ENCODE results near the gene SLC25A26. TPM values are rescaled to one million over a fixed set of nuclear protein-coding genes. Genes with fewer than 3 reads are reported as not detected.

The SLC25A26 gene
- total RNA-seq, 4 donors from 2014 or later: 4.2 to 17.3 (median 12.2) TPM

DNA sequence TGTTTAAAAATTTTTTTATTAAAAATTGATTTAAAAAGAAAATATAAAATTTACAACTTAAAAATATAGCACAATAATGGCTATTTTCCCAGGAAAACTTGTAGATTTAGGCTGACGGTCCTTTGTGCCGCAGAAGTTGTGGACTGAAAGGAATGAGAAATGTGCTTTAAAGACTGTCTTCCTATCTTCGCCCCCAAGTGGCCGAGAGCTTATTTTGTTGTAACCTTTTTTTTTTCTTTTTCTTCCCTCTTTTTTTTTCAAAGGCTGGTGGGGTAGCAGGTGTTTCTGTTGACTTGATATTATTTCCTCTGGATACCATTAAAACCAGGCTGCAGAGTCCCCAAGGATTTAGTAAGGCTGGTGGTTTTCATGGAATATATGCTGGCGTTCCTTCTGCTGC is 15.5 kb downstream of the SLC25A26 start:
- in situ Hi-C loops (cut with MboI; ENCODE audit: low pct_ligation_motif_present in 1 of 4, low pct_unique_long_range_greater_than_20kb in 1 of 4, low sequenced_read_pairs in 3 of 4): no loop called here
- intact Hi-C loops (cut with DNase I; ENCODE audit: low total_unique reads): no loop called here
- WGBS, 2 donors (ENCODE audit: low coverage in 1 of 2): 94 to 96% methylated on average over 4 to 5 of the region's 5 CpGs
- TF ChIP-seq CTCF (IDR thresholded peaks at IDR 0.05): no peak
- TF ChIP-seq POLR2A (IDR thresholded peaks at IDR 0.05): no peak
- TF ChIP-seq EP300 (IDR thresholded peaks at IDR 0.05; ENCODE audit: low read depth): no peak
- TF ChIP-seq POLR2AphosphoS5 (IDR thresholded peaks at IDR 0.05): no peak
- no peak overlapping the region for H3K4me3 ChIP-seq
- H3K27me3 ChIP-seq: no peaks in the 10 kb centered on the region
- no peak overlapping the region for H3K27ac ChIP-seq
- no peak for DNase-seq
- peaks cover 0 to 6% (median 0%) of the 10 kb centered on the region in 4 donors for H3K4me1 ChIP-seq
- peaks cover 0 to 3% (median 0%) of the 10 kb centered on the region in 4 donors for H3K36me3 ChIP-seq
- H3K9me3 ChIP-seq: no peaks in the 10 kb centered on the region

GRCh38 chr3:66237552-66237951 is 16.8 kb downstream of the SLC25A26 start:
- Histone ChIP-seq H3K9me3 (no peaks in the 10 kb centered on the region), H3K27ac (no peak overlapping the region), H3K27me3 (no peaks in the 10 kb centered on the region), H3K36me3 (peaks cover 0 to 3% (median 0%) of the 10 kb centered on the region in 4 donors), H3K4me3 (no peak overlapping the region), H3K4me1 (peaks cover 0 to 6% (median 0%) of the 10 kb centered on the region in 4 donors)
- in situ Hi-C loops (cut with MboI; ENCODE audit: low pct_ligation_motif_present in 1 of 4, low pct_unique_long_range_greater_than_20kb in 1 of 4, low sequenced_read_pairs in 3 of 4) (no loop called here), intact Hi-C loops (cut with DNase I; ENCODE audit: low total_unique reads) (no loop called here)
- TF ChIP-seq POLR2A (IDR thresholded peaks at IDR 0.05) (no peak), CTCF (IDR thresholded peaks at IDR 0.05) (no peak), EP300 (IDR thresholded peaks at IDR 0.05; ENCODE audit: low read depth) (no peak), POLR2AphosphoS5 (IDR thresholded peaks at IDR 0.05) (no peak)
- no peak for DNase-seq
- whole genome bisulfite sequencing, 2 donors (ENCODE audit: low coverage in 1 of 2): 86 to 97% methylated on average over 3 of the region's 3 CpGs

DNA sequence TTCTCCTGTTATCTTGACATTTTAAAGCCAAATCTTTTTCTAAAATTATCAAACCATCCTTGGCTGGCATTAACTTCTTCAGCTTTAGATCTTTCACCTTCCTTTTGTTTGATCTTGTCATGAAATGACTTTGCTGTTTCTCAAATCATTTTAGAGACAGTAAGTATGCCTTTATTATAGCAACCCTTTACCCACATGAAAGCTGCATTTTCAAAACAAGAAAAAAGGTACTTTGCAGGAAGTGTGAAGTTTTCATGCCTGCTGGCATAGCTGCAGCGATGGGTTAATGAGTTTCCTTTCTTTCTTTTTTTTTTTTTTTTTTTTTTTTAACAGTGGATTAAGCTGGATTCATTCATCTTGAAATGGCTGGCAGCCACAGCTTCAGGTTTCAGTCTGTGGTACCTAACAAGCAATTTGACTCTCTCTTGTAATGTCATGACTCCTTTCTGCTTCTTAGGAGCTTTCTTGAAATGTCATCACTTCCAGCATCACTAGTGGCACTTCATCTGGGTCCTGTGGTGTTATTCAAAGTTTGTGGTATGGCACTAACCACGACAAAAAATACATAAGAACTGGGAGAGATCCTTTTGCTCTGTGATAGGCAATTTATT is 18.8 kb downstream of the SLC25A26 start:
- Histone ChIP-seq H3K36me3 (peaks cover 0 to 14% (median 8%) of the 10 kb centered on the region in 4 donors), H3K4me3 (no peak overlapping the region), H3K27me3 (no peaks in the 10 kb centered on the region), H3K27ac (no peak overlapping the region), H3K4me1 (no peaks in the 10 kb centered on the region), H3K9me3 (no peaks in the 10 kb centered on the region)
- TF ChIP-seq EP300 (IDR thresholded peaks at IDR 0.05; ENCODE audit: low read depth) (no peak), CTCF (IDR thresholded peaks at IDR 0.05) (no peak), POLR2AphosphoS5 (IDR thresholded peaks at IDR 0.05) (no peak), POLR2A (IDR thresholded peaks at IDR 0.05) (no peak)
- intact Hi-C loops (cut with DNase I; ENCODE audit: low total_unique reads) (loop anchor here (5.0 kb wide), 1 partner anchor 1963 kb away; no protein-coding TSS in a partner anchor), in situ Hi-C loops (cut with MboI; ENCODE audit: low pct_ligation_motif_present in 1 of 4, low pct_unique_long_range_greater_than_20kb in 1 of 4, low sequenced_read_pairs in 3 of 4) (no loop called here)
- 71 to 86% methylated on average over 1 to 2 of the region's 2 CpGs for WGBS, 2 donors (ENCODE audit: low coverage in 1 of 2)
- no peak for DNase-seq

DNA sequence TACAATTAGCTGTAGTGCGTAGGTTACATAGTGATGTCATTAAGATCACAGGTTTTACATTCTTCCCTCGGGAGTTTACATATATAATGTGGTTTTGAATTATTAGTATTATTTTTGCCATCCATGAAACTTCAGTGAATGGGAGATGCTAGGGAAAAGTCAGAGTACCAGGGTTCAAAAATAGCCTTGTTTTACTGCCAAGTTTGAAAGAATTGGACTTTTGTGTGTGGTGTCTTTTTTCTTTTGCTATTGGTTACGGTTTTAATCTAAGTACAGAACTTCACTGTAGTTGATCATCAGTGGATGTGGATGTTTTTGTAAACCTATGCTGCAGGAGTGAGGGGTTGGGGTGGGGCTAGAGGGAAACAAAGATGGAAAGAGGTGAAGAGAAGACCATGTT is 20.7 kb downstream of the SLC25A26 start:
- in situ Hi-C loops (cut with MboI; ENCODE audit: low pct_ligation_motif_present in 1 of 4, low pct_unique_long_range_greater_than_20kb in 1 of 4, low sequenced_read_pairs in 3 of 4): no loop called here
- peaks cover 0 to 26% (median 8%) of the 10 kb centered on the region in 4 donors for H3K36me3 ChIP-seq
- H3K4me1 ChIP-seq: no peaks in the 10 kb centered on the region
- no peak for DNase-seq
- no peaks in the 10 kb centered on the region for H3K27me3 ChIP-seq
- no peak overlapping the region for H3K27ac ChIP-seq
- no peak for TF ChIP-seq POLR2A (IDR thresholded peaks at IDR 0.05)
- TF ChIP-seq CTCF (IDR thresholded peaks at IDR 0.05): no peak
- TF ChIP-seq EP300 (IDR thresholded peaks at IDR 0.05; ENCODE audit: low read depth): no peak
- no peak for TF ChIP-seq POLR2AphosphoS5 (IDR thresholded peaks at IDR 0.05)
- no peaks in the 10 kb centered on the region for H3K9me3 ChIP-seq
- no peak overlapping the region for H3K4me3 ChIP-seq
- 84 to 95% methylated on average over 3 of the region's 3 CpGs for WGBS, 2 donors (ENCODE audit: low coverage in 1 of 2)
- intact Hi-C loops (cut with DNase I; ENCODE audit: low total_unique reads): loop anchor here (5.0 kb wide), 1 partner anchor 1961 kb away; no protein-coding TSS in a partner anchor

Data from transverse colon (tissue), 4 donors.